Rectal smooth muscle tissue (tissue), 1 donor: ENCODE data around the gene VWF.

Experiments used
- H3K27ac ChIP-seq: one replicate; pipeline ENCODE4 v1.7.0; 2013; ENCODE audit warnings: low read depth, low read length, inconsistent platforms
- H3K27me3 ChIP-seq: one replicate; pipeline ENCODE4 v1.7.0; 2013; ENCODE audit warnings: low read length; ENCODE audit not compliant: control insufficient read depth, insufficient read depth
- H3K36me3 ChIP-seq: one replicate; pipeline ENCODE4 v1.7.0; 2013; ENCODE audit warnings: low read length; ENCODE audit not compliant: control insufficient read depth, insufficient read depth
- H3K4me1 ChIP-seq: one replicate; pipeline ENCODE4 v1.7.0; 2013; ENCODE audit warnings: low read length; ENCODE audit not compliant: control insufficient read depth, insufficient read depth
- H3K4me3 ChIP-seq: one replicate; pipeline ENCODE4 v1.7.0; 2013; ENCODE audit warnings: low read length
- H3K9ac ChIP-seq: one replicate; pipeline ENCODE4 v1.7.0; 2013; ENCODE audit warnings: low read length

Gene VWF

DNA sequence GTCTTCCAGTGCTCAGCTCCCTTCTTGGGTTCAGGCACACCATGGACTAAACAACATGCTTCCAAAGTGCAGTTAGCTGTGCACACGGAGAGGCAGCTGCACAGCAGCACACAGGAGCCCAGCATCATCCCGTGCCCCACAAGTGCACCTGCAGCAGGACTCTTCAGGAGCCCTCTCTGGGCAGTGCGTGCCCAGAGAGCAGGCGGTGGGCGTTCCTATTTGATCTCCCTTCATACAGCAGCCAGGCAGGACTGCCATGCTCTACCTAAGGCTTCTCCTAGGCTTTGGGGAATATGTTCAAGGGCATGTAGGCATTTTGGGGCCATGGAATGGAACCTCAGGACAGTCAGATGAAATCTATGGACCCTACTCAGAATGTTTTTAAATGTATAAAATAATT lies 214.9 kb downstream of the VWF start:
- H3K9ac ChIP-seq: no peak overlapping the region
- no peak overlapping the region for H3K27ac ChIP-seq
- no peaks in the 10 kb centered on the region for H3K36me3 ChIP-seq
- no peaks in the 10 kb centered on the region for H3K4me1 ChIP-seq
- no peak overlapping the region for H3K4me3 ChIP-seq
- H3K27me3 ChIP-seq: no peaks in the 10 kb centered on the region

DNA sequence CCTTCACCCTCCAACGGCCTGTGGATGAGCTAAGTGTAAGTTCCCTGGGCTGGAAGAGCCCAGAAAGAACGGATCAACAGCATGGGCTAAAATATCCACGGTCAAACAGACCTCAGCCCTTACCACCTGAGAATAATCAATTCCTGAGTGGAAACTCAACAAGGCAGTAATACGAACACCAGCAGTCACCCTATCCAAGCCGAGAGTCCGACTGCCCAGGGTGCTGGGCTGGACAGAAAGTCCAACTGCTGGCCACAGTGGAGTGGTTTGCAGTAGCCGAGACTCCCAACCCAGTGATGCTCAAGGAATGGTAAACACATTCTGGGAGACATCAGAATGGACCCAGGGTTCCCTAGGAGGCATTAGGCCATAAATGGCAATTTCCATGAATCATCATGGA lies 216.2 kb downstream of the VWF start:
- H3K4me1 ChIP-seq: no peaks in the 10 kb centered on the region
- no peak overlapping the region for H3K9ac ChIP-seq
- no peaks in the 10 kb centered on the region for H3K27me3 ChIP-seq
- H3K27ac ChIP-seq: no peak overlapping the region
- no peak overlapping the region for H3K4me3 ChIP-seq
- H3K36me3 ChIP-seq: no peaks in the 10 kb centered on the region

DNA sequence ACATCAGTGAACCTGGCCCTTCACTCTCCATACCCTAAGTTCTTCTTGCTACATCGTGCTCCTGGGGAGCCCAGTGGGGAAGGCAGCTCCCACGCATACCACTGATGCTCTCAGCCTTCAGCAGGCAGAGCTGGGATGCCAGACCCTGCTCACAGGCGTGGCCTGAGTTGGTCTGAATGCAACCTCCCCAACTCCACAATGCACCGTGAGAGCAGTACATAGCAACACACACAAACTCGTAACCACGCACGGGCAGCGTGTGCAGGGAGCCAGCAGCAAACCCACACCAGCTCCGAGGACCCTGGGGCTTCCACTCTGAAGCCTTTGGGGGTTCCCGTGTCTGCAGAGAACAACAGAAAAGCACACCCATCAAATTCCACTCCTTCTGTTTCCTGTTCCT lies 216.7 kb downstream of the VWF start:
- no peaks in the 10 kb centered on the region for H3K27me3 ChIP-seq
- H3K9ac ChIP-seq: no peak overlapping the region
- no peaks in the 10 kb centered on the region for H3K4me1 ChIP-seq
- no peak overlapping the region for H3K27ac ChIP-seq
- H3K4me3 ChIP-seq: no peak overlapping the region
- H3K36me3 ChIP-seq: no peaks in the 10 kb centered on the region

DNA sequence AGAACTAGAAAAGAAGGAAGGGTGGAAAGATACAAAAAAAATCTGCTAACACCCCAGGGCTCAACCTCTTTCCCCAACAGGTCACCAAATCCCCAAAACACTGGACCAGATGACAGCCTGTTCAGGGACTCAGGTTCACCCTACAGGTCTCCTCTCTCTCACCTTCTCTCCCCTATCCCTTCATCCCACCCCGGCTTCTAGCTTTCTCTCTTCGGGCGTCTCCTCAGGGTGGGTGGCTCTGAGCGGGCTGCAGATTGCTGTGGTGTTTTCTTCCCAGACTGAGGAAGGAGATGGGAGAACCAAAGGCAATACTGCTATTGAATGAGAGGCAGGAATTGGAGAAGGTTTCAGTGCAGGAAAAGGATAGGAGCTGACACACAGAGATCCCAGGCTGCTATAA lies 218.7 kb downstream of the VWF start:
- no peak overlapping the region for H3K9ac ChIP-seq
- H3K4me3 ChIP-seq: no peak overlapping the region
- H3K27me3 ChIP-seq: no peaks in the 10 kb centered on the region
- no peak overlapping the region for H3K27ac ChIP-seq
- H3K36me3 ChIP-seq: no peaks in the 10 kb centered on the region
- H3K4me1 ChIP-seq: no peaks in the 10 kb centered on the region

DNA sequence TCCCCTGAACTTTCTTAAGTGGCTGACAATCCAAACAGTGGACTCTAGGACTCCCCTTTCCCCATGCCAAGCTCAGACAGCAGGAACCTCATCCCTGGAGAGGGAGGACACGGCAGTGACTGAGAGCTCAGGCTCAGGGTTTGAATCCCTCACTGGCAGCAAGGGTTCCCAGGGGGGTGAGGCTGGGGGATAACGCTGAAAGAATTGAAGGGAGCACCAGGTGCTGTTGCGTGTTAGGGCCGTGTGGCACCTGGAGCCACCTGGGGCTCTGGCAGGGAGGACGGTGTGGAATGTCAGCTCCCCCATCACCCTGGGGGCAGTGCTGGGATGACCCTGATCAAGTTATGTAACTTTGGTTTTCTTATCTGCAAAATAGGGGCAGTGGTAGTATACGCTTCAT lies 219.5 kb downstream of the VWF start:
- Histone ChIP-seq H3K9ac (no peak overlapping the region), H3K4me1 (no peaks in the 10 kb centered on the region), H3K36me3 (no peaks in the 10 kb centered on the region), H3K27me3 (no peaks in the 10 kb centered on the region), H3K4me3 (no peak overlapping the region), H3K27ac (no peak overlapping the region)

DNA sequence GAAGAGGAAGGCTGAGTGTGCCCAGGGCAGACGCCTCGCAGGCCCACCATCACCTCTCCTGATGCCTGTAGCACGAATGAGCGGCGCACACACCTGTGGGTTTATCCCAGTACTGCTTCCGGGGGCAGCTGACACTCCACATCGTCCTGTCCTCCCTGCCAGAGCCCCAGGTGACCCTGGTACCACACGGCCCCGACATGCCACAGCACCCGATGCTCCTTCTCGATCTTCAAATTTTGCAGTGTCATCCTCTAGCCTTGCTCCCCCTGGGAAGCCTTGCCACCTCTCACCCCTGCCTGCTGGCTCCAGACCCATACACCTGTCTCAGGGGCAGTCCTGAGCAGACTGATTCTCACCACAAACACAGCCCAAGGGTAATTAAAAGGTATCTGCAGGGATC lies 220.0 kb downstream of the VWF start:
- Histone ChIP-seq H3K9ac (no peak overlapping the region), H3K27ac (no peak overlapping the region), H3K4me3 (no peak overlapping the region), H3K36me3 (no peaks in the 10 kb centered on the region), H3K4me1 (no peaks in the 10 kb centered on the region), H3K27me3 (no peaks in the 10 kb centered on the region)

DNA sequence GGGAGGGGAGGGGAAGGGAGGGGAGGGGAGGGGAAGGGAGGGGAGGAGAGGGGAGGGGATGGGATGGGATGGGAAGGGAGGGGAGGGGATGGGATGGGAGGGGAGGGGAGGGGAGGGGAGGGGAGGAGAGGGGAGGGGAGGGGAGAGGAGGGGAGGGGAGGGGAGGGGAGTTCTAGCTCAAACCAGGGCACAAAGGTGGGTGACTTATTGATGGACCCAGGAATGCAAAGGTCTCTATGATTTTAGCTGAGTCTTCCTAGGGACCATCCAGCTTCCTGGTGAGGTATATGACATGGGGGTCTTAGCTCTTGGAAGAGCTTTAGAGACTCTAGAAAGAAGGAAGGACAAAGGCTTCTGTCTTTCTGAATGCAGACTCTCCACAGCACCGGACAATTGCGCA lies 221.7 kb downstream of the VWF start:
- no peak overlapping the region for H3K9ac ChIP-seq
- H3K27ac ChIP-seq: no peak overlapping the region
- no peaks in the 10 kb centered on the region for H3K36me3 ChIP-seq
- H3K4me1 ChIP-seq: no peaks in the 10 kb centered on the region
- no peak overlapping the region for H3K4me3 ChIP-seq
- no peaks in the 10 kb centered on the region for H3K27me3 ChIP-seq

DNA sequence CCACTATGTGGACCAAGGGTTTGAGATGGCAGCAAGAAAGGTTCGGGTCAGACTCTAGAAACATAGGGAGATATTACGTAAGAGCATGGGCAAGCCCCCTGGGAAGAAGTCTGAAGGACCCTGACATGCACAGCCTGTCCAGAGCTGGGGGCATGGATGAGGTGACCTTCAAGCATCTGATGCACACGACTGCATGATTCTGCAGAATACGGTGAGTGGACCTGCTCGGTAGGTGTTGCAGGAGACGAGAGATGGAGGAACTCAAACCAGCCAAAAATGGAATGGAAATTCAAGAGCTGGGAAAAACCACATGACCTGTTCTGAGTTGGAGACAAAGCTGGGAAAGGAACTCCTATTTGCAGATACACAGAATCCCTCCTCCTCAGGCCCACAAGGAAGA lies 223.1 kb downstream of the VWF start:
- no peaks in the 10 kb centered on the region for H3K4me1 ChIP-seq
- H3K4me3 ChIP-seq: no peak overlapping the region
- H3K27me3 ChIP-seq: no peaks in the 10 kb centered on the region
- H3K36me3 ChIP-seq: no peaks in the 10 kb centered on the region
- H3K27ac ChIP-seq: no peak overlapping the region
- H3K9ac ChIP-seq: no peak overlapping the region

DNA sequence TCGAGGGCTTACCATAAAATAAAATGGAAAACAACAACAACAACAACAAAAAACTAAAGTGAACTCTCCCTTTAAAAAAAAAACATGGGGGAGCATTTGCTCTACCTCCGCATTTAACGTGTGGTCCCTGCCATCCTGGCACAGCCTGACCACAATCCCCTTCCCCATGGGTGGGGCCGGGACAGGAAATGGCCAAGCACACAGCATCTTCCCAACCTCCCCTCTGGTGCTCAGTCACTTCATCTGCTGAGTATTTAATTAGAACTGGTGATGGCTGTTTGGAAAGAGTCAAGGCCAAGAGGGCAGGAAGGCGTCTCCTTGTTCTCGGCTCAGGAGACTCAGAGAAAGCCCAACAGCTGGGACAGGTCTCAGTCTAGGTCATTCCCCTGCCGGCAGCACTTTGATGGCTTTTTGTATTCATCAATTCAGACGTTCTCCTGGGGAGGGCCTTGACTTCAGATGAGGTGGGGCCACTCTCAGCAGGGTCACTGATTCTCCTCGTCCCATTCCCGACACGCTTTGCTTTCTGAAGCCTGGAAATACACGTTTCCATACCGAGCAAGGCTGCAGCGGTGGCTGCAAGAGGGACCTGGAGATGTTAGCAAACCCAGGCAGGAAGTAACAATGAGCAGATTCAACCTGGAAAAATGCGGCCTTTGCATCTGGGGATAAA lies 223.8 kb downstream of the VWF start:
- H3K4me1 ChIP-seq: no peaks in the 10 kb centered on the region
- no peak overlapping the region for H3K9ac ChIP-seq
- H3K27ac ChIP-seq: no peak overlapping the region
- H3K27me3 ChIP-seq: no peaks in the 10 kb centered on the region
- H3K36me3 ChIP-seq: no peaks in the 10 kb centered on the region
- no peak overlapping the region for H3K4me3 ChIP-seq

DNA sequence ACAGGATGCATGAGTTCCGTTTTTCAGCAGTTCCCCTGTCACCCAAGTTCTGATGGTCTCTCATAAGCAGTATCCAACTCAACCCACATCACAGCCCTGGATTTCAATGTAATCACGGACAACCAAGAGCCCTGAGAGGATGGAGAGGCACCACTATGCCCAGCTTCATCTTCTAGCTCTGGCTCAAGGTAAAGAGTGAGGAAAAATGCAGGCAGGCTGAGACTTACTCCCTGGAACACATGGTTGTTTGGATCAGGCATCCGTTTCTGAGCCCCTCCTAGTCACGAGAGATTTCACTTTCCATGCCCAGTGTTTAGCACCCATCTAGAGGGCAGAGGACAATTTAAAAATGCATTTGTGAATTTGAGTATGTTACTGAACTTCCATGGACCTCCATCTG lies 224.4 kb downstream of the VWF start:
- no peak overlapping the region for H3K9ac ChIP-seq
- no peaks in the 10 kb centered on the region for H3K4me1 ChIP-seq
- H3K27me3 ChIP-seq: no peaks in the 10 kb centered on the region
- H3K27ac ChIP-seq: no peak overlapping the region
- no peaks in the 10 kb centered on the region for H3K36me3 ChIP-seq
- H3K4me3 ChIP-seq: no peak overlapping the region

DNA sequence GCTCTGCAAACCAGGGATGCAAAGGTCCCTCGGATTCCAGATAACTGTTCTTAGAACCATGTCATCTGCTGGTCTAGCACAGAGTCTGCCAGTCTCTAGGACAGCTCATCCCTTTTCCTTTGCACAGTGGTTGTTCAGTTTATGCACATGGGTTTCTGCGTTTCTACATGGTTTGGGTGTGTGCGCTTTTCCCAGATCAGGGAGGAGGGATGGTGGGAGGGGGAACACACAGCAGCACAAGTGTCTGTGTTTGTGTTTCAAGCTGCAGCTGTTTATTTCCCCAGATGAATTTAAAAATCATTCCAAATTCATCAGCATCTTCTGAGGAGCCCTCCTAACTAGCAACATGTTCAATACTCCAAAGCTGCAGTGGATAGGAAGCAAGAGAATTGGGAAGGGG lies 224.8 kb downstream of the VWF start:
- Histone ChIP-seq H3K27ac (no peak overlapping the region), H3K9ac (no peak overlapping the region), H3K4me3 (no peak overlapping the region), H3K4me1 (no peaks in the 10 kb centered on the region), H3K36me3 (no peaks in the 10 kb centered on the region), H3K27me3 (no peaks in the 10 kb centered on the region)

DNA sequence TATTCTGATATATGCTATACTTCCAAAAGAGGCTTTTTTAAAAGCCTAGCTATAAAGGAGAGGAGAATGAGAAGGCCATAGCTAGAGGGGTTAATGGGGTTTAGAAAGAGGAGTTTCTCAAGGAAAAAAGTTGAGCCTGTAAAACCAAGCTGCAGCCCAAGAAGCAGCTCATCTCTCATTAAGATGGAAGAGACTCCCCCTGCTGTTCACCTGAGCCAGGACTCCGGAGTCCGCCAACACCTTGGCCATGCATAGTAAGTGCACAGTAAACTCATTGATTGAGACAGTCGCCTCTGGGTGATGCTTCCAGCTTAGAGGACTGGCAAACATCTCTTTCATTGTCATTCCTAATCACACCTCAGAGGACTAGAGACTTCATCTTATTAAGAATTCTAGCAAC lies 225.6 kb downstream of the VWF start:
- H3K27ac ChIP-seq: no peak overlapping the region
- no peaks in the 10 kb centered on the region for H3K27me3 ChIP-seq
- no peaks in the 10 kb centered on the region for H3K4me1 ChIP-seq
- no peaks in the 10 kb centered on the region for H3K36me3 ChIP-seq
- H3K4me3 ChIP-seq: no peak overlapping the region
- H3K9ac ChIP-seq: no peak overlapping the region
